Measurements from ENCODE around the gene RALGAPA2.

The RALGAPA2 gene

GRCh38 chr20:20552076-20552475 lies 160.4 kb downstream of the RALGAPA2 start:
- Histone ChIP-seq H3K4me2 (ENCODE audit: low read depth, low read length, poor library complexity, severe bottlenecking) (no peak overlapping the region), H3K79me2 (ENCODE audit: insufficient read depth, low read length) (no peaks in the 10 kb centered on the region), H3K9me3 (ENCODE audit: insufficient read depth, low read length) (no peaks in the 10 kb centered on the region), H3K27me3 (ENCODE audit: low read length) (no peaks in the 10 kb centered on the region), H2AFZ (ENCODE audit: low read depth, low read length, severe bottlenecking) (no peak overlapping the region), H3K27ac (ENCODE audit: low read depth, low read length) (no peak overlapping the region), H3K9ac (ENCODE audit: low read length) (no peak overlapping the region), H3K36me3 (ENCODE audit: low read length) (no peaks in the 10 kb centered on the region), H3K9me2 (replicated peaks; ENCODE audit: insufficient read depth, low read length) (no peaks in the 10 kb centered on the region), H4K20me1 (ENCODE audit: low read depth, low read length) (no peaks in the 10 kb centered on the region), H3K4me3 (ENCODE audit: insufficient read depth, low read length, poor library complexity, severe bottlenecking) (no peak overlapping the region), H3F3A (ENCODE audit: insufficient read depth) (no peaks in the 10 kb centered on the region)
- no peak for TF ChIP-seq EZH2phosphoT487 (conservative IDR thresholded peaks at IDR 0.05; ENCODE audit: low read length)
- no peak for TF ChIP-seq CTCF (IDR thresholded peaks at IDR 0.05; ENCODE audit: insufficient read depth, low read length, poor library complexity, severe bottlenecking)

- Histone ChIP-seq H3K9me2 (replicated peaks; ENCODE audit: insufficient read depth, low read length) (no peaks in the 10 kb centered on the region), H3K9ac (ENCODE audit: low read length) (no peak overlapping the region), H3K27me3 (ENCODE audit: low read length) (no peaks in the 10 kb centered on the region), H3K36me3 (ENCODE audit: low read length) (no peaks in the 10 kb centered on the region), H3K4me3 (ENCODE audit: insufficient read depth, low read length, poor library complexity, severe bottlenecking) (no peak overlapping the region), H3F3A (ENCODE audit: insufficient read depth) (no peaks in the 10 kb centered on the region), H3K4me2 (ENCODE audit: low read depth, low read length, poor library complexity, severe bottlenecking) (no peak overlapping the region), H3K9me3 (ENCODE audit: insufficient read depth, low read length) (no peaks in the 10 kb centered on the region), H4K20me1 (ENCODE audit: low read depth, low read length) (no peaks in the 10 kb centered on the region), H3K27ac (ENCODE audit: low read depth, low read length) (no peak overlapping the region), H2AFZ (ENCODE audit: low read depth, low read length, severe bottlenecking) (no peak overlapping the region), H3K79me2 (ENCODE audit: insufficient read depth, low read length) (no peaks in the 10 kb centered on the region)
- TF ChIP-seq CTCF (IDR thresholded peaks at IDR 0.05; ENCODE audit: insufficient read depth, low read length, poor library complexity, severe bottlenecking) (no peak), EZH2phosphoT487 (conservative IDR thresholded peaks at IDR 0.05; ENCODE audit: low read length) (no peak)
Observed at GRCh38 chr20:20551409-20551808, 161.0 kb downstream of the RALGAPA2 start.

GRCh38 chr20:20549704-20550103 lies 162.7 kb downstream of the RALGAPA2 start:
- H3K9ac ChIP-seq (ENCODE audit: low read length) = no peak overlapping the region
- no peaks in the 10 kb centered on the region for H3K27me3 ChIP-seq (ENCODE audit: low read length)
- H3K9me3 ChIP-seq (ENCODE audit: insufficient read depth, low read length) = no peaks in the 10 kb centered on the region
- no peak overlapping the region for H2AFZ ChIP-seq (ENCODE audit: low read depth, low read length, severe bottlenecking)
- no peaks in the 10 kb centered on the region for H3F3A ChIP-seq (ENCODE audit: insufficient read depth)
- no peak overlapping the region for H3K4me3 ChIP-seq (ENCODE audit: insufficient read depth, low read length, poor library complexity, severe bottlenecking)
- no peak overlapping the region for H3K27ac ChIP-seq (ENCODE audit: low read depth, low read length)
- no peaks in the 10 kb centered on the region for H3K9me2 ChIP-seq (replicated peaks; ENCODE audit: insufficient read depth, low read length)
- TF ChIP-seq CTCF (IDR thresholded peaks at IDR 0.05; ENCODE audit: insufficient read depth, low read length, poor library complexity, severe bottlenecking) (no peak), EZH2phosphoT487 (conservative IDR thresholded peaks at IDR 0.05; ENCODE audit: low read length) (no peak)
- H3K79me2 ChIP-seq (ENCODE audit: insufficient read depth, low read length) = no peaks in the 10 kb centered on the region
- no peaks in the 10 kb centered on the region for H3K36me3 ChIP-seq (ENCODE audit: low read length)
- no peak overlapping the region for H3K4me2 ChIP-seq (ENCODE audit: low read depth, low read length, poor library complexity, severe bottlenecking)
- H4K20me1 ChIP-seq (ENCODE audit: low read depth, low read length) = no peaks in the 10 kb centered on the region

- Histone ChIP-seq H3K79me2 (ENCODE audit: insufficient read depth, low read length) (no peaks in the 10 kb centered on the region), H3F3A (ENCODE audit: insufficient read depth) (no peaks in the 10 kb centered on the region), H3K9me3 (ENCODE audit: insufficient read depth, low read length) (no peaks in the 10 kb centered on the region), H2AFZ (ENCODE audit: low read depth, low read length, severe bottlenecking) (no peak overlapping the region), H3K4me2 (ENCODE audit: low read depth, low read length, poor library complexity, severe bottlenecking) (no peak overlapping the region), H3K9me2 (replicated peaks; ENCODE audit: insufficient read depth, low read length) (no peaks in the 10 kb centered on the region), H3K27me3 (ENCODE audit: low read length) (no peaks in the 10 kb centered on the region), H3K9ac (ENCODE audit: low read length) (no peak overlapping the region), H4K20me1 (ENCODE audit: low read depth, low read length) (no peaks in the 10 kb centered on the region), H3K4me3 (ENCODE audit: insufficient read depth, low read length, poor library complexity, severe bottlenecking) (no peak overlapping the region), H3K36me3 (ENCODE audit: low read length) (no peaks in the 10 kb centered on the region), H3K27ac (ENCODE audit: low read depth, low read length) (no peak overlapping the region)
- no peak for TF ChIP-seq EZH2phosphoT487 (conservative IDR thresholded peaks at IDR 0.05; ENCODE audit: low read length)
- no peak for TF ChIP-seq CTCF (IDR thresholded peaks at IDR 0.05; ENCODE audit: insufficient read depth, low read length, poor library complexity, severe bottlenecking)
Observed at GRCh38 chr20:20549267-20549612, 163.2 kb downstream of the RALGAPA2 start.
